Measurements from ENCODE around the gene RLN3. TPM values are rescaled to one million over a fixed set of nuclear protein-coding genes. Genes with fewer than 3 reads are reported as not detected.

Gene RLN3
- total and polyA plus RNA-seq, 2 of the 8 experiments (the other 6 are each of a cell fraction or from before 2014, with no cell fraction given) = not detected

GRCh38 chr19:13981467-13981866 is 46.5 kb upstream of the RLN3 start (continued):
- TF ChIP-seq, protein P1, sequence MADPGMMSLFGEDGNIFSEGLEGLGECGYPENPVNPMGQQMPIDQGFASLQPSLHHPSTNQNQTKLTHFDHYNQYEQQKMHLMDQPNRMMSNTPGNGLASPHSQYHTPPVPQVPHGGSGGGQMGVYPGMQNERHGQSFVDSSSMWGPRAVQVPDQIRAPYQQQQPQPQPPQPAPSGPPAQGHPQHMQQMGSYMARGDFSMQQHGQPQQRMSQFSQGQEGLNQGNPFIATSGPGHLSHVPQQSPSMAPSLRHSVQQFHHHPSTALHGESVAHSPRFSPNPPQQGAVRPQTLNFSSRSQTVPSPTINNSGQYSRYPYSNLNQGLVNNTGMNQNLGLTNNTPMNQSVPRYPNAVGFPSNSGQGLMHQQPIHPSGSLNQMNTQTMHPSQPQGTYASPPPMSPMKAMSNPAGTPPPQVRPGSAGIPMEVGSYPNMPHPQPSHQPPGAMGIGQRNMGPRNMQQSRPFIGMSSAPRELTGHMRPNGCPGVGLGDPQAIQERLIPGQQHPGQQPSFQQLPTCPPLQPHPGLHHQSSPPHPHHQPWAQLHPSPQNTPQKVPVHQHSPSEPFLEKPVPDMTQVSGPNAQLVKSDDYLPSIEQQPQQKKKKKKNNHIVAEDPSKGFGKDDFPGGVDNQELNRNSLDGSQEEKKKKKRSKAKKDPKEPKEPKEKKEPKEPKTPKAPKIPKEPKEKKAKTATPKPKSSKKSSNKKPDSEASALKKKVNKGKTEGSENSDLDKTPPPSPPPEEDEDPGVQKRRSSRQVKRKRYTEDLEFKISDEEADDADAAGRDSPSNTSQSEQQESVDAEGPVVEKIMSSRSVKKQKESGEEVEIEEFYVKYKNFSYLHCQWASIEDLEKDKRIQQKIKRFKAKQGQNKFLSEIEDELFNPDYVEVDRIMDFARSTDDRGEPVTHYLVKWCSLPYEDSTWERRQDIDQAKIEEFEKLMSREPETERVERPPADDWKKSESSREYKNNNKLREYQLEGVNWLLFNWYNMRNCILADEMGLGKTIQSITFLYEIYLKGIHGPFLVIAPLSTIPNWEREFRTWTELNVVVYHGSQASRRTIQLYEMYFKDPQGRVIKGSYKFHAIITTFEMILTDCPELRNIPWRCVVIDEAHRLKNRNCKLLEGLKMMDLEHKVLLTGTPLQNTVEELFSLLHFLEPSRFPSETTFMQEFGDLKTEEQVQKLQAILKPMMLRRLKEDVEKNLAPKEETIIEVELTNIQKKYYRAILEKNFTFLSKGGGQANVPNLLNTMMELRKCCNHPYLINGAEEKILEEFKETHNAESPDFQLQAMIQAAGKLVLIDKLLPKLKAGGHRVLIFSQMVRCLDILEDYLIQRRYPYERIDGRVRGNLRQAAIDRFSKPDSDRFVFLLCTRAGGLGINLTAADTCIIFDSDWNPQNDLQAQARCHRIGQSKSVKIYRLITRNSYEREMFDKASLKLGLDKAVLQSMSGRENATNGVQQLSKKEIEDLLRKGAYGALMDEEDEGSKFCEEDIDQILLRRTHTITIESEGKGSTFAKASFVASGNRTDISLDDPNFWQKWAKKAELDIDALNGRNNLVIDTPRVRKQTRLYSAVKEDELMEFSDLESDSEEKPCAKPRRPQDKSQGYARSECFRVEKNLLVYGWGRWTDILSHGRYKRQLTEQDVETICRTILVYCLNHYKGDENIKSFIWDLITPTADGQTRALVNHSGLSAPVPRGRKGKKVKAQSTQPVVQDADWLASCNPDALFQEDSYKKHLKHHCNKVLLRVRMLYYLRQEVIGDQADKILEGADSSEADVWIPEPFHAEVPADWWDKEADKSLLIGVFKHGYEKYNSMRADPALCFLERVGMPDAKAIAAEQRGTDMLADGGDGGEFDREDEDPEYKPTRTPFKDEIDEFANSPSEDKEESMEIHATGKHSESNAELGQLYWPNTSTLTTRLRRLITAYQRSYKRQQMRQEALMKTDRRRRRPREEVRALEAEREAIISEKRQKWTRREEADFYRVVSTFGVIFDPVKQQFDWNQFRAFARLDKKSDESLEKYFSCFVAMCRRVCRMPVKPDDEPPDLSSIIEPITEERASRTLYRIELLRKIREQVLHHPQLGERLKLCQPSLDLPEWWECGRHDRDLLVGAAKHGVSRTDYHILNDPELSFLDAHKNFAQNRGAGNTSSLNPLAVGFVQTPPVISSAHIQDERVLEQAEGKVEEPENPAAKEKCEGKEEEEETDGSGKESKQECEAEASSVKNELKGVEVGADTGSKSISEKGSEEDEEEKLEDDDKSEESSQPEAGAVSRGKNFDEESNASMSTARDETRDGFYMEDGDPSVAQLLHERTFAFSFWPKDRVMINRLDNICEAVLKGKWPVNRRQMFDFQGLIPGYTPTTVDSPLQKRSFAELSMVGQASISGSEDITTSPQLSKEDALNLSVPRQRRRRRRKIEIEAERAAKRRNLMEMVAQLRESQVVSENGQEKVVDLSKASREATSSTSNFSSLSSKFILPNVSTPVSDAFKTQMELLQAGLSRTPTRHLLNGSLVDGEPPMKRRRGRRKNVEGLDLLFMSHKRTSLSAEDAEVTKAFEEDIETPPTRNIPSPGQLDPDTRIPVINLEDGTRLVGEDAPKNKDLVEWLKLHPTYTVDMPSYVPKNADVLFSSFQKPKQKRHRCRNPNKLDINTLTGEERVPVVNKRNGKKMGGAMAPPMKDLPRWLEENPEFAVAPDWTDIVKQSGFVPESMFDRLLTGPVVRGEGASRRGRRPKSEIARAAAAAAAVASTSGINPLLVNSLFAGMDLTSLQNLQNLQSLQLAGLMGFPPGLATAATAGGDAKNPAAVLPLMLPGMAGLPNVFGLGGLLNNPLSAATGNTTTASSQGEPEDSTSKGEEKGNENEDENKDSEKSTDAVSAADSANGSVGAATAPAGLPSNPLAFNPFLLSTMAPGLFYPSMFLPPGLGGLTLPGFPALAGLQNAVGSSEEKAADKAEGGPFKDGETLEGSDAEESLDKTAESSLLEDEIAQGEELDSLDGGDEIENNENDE (IDR thresholded peaks at IDR 0.05; ENCODE audit: insufficient replicate concordance, low read length) = no peak
- TF ChIP-seq SAP30 (IDR thresholded peaks at IDR 0.05; ENCODE audit: insufficient read depth, insufficient replicate concordance, low read length) = no peak
- no peak for TF ChIP-seq BACH1 (IDR thresholded peaks at IDR 0.05; ENCODE audit: low read length)
- no peak for TF ChIP-seq CREB1 (IDR thresholded peaks at IDR 0.05)
- TF ChIP-seq SP4 (IDR thresholded peaks at IDR 0.05; ENCODE audit: low read length) = no peak
- TF ChIP-seq NRF1 (IDR thresholded peaks at IDR 0.05; ENCODE audit: low read depth, low read length) = no peak
- TF ChIP-seq MAFK (IDR thresholded peaks at IDR 0.05; ENCODE audit: low read depth, low read length) = no peak
- no peak for TF ChIP-seq SP1 (IDR thresholded peaks at IDR 0.05; ENCODE audit: low read depth, low read length)
- TF ChIP-seq PHF8 (conservative IDR thresholded peaks at IDR 0.05; ENCODE audit: low read depth, low read length) = no peak
- TF ChIP-seq RNF2 (IDR thresholded peaks at IDR 0.05; ENCODE audit: borderline replicate concordance, low read depth, low read length, missing control alignments, poor library complexity, severe bottlenecking) = no peak
- TF ChIP-seq SP2 (IDR thresholded peaks at IDR 0.05; ENCODE audit: low read length) = no peak
- TF ChIP-seq SUZ12 (IDR thresholded peaks at IDR 0.05; ENCODE audit: low read length) = no peak
